GM12872 (cell line): ENCODE results near the gene KCNK7.

Experiments used
- TF ChIP-seq, protein P1 (sequence below): IDR thresholded peaks from 3 replicates; pipeline ENCODE4 v1.5.1; 2011; ENCODE audit warnings: low read depth, mild to moderate bottlenecking, low read length, moderate library complexity; ENCODE audit not compliant: insufficient read depth

Gene KCNK7

DNA sequence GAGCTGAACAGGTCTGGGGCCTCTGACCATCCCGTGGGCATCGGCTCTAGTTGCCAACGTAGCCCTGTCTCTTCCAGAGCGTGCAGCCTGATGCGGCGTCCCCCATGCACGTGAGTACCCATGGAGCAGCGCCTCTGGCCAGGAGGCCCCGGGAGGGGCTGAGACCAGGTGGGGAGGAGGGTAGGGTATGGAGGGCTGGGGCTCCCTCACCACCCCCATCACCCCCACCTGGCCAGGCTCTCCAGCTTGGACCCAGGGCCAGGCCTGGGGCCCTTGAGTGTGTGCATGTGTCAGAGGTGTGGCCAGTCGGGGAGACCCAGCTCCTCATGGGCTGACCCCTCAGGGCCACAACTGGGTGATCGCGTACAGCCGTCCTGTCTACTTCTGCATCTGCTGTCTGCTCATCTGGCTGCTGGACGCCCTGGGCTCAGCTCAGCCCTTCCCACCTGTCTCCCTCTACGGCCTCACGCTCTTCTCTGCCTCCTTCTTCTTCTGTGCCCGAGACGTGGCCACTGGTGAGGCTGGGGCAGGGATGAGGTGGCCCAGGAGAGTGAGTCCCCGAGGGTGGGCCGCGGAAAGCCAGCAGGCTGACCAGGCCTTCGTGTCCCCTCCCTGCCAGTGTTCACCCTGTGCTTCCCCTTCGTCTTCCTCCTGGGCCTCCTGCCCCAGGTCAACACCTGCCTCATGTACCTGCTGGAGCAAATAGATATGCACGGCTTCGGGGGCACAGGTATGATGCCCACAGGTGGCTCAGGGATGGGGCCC, 28.4 kb upstream of the KCNK7 start:
- TF ChIP-seq, protein P1, sequence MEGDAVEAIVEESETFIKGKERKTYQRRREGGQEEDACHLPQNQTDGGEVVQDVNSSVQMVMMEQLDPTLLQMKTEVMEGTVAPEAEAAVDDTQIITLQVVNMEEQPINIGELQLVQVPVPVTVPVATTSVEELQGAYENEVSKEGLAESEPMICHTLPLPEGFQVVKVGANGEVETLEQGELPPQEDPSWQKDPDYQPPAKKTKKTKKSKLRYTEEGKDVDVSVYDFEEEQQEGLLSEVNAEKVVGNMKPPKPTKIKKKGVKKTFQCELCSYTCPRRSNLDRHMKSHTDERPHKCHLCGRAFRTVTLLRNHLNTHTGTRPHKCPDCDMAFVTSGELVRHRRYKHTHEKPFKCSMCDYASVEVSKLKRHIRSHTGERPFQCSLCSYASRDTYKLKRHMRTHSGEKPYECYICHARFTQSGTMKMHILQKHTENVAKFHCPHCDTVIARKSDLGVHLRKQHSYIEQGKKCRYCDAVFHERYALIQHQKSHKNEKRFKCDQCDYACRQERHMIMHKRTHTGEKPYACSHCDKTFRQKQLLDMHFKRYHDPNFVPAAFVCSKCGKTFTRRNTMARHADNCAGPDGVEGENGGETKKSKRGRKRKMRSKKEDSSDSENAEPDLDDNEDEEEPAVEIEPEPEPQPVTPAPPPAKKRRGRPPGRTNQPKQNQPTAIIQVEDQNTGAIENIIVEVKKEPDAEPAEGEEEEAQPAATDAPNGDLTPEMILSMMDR = no peak

DNA sequence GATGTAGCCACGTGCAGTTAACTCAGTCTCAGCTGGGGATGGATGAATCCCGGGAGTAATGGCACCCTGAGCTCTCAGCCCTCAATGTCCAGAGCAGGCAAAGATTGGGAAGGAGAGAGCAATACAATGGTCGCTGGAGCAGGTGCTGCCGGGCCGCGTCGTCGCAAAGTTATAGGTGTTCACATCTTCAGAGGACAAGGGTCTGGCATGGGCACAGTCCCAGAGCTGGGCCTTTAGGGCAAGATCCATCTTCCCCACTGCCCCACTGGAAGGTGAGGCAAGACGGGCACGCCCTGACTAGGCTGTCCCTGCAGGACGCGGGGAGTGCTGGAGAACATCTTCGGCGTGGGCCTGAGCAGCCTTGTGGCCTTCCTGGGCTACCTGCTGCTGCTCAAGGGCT, 27.6 kb upstream of the KCNK7 start:
- TF ChIP-seq, protein P1 = no peak

DNA sequence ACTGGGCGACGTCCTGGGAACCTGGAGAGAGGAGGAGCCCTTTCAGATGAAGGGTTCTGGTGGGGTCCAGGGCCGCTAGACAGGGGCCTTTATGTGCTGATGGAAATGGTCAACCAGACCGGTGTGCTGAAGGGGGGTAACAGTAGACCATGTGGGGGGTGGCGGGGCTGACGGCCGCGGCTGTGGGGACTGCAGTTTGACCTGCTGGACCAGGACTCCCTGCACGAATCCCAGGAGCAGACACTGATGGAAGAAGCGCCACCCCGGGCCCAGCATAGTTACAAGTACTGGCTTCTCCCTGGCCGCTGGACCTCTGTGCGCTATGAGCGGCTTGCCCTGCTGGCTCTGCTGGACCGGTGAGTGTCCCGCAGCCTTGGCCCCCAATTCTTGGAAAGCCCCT, 26.4 kb upstream of the KCNK7 start:
- TF ChIP-seq, protein P1 = no peak

DNA sequence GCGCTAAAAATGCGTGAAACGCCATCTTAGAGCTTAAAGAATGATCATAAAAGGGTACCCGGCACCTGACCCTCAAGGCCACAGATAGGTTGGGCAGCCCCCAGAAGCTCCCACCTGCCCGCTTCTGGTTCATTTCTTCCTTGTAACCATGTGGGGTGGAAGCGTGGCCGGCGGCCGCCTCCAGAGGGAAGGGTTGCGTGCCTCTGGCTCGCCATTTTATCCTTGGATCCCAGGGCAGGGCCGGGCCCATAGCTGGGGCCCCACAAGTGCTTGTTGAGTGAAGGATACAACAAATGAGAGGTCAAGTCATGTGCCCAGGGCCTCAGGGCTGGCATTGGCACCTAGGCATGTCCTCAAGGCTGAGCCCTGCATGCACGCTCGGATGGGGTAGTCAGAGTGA, 25.9 kb upstream of the KCNK7 start:
- TF ChIP-seq, protein P1 = no peak

DNA sequence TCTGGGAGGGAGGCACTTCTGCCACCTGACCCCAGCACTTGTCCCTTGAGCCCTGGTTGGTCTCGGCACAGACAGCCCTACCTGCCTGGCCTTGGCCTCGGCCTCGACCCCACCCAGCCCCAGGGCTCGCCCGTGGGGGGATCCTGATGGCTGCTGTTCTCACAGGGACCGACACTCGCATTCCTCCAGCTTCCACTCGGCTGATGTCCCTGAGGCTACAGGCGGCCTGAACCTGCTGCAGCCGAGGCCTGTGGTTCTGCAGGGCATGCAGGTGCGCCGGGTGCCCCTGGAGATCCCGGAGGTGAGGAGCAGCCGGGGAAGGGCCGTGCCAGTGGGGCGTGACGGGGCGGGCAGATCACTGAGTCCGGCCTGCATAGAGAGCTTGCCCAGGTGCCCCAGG, 25.1 kb upstream of the KCNK7 start:
- TF ChIP-seq, protein P1 = no peak

DNA sequence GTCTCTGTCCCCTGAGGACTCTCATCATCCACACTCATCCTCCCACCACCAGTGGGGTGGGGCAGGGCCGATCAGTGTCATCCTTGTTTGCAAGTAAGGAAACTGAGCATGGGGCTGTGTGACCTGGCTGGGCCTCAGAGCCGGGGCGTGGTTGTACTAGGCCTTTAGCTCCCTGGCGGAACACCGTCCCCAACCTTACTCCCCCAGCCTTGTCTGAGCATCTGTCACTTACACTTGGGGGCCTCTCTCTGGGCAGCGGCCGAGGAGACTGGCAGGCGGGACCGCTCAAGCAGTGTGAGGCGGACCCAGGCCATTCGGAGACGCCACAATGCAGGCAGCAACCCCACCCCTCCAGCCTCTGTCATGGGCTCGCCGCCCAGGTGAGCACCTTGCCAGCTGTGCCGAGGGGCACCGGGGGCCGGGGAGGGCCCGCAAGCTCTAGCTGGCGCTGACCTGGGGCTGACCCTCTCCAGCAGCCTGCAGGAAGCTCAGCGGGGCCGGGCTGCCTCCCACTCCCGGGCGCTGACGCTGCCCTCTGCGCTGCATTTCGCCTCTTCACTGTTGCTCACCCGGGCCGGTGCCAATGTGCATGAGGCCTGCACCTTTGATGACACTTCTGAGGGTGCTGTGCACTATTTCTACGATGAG, 23.8 kb upstream of the KCNK7 start:
- TF ChIP-seq, protein P1 = no peak

DNA sequence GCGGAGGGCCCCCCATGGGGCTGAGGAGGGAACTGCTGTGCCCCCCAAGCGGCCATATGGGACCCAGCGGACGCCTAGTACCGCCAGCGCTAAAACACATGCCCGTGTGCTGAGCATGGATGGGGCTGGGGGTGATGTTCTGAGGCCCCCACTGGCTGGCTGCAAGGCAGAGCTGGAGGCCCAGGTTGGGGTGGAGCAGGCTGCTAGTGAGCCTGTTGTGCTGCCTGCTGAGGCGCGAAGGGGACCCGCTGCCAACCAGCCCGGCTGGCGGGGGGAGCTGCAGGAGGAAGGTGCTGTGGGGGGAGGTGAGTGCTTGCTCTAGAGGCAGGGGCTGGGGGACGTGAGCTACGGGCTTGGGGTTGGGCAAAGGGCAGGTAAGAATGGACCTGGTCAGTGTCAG, 23.2 kb upstream of the KCNK7 start:
- TF ChIP-seq, protein P1 = no peak
